IgD-negative memory B cell (primary cell): ENCODE measurements around the gene NXNL1. TPM values are rescaled to one million over a fixed set of nuclear protein-coding genes. Genes with fewer than 3 reads are reported as not detected.

Source experiments
- polyA plus RNA-seq: library from polyadenylated mRNA; unstranded; fragments of 300-500 nt; fragmentation: Illumina TruSeq; gene quantifications from one replicate; pipeline ENCODE4 v1.2.3, GENCODE V29; 2021

Gene NXNL1
- polyA plus RNA-seq, 1 donor from 2014 or later = not detected

Other genes starting within 250 kb of the NXNL1 start
- 52.5 TPM for gene USE1, start 245.6 kb downstream of the NXNL1 start, polyA plus RNA-seq
- gene OCEL1, start 234.7 kb downstream of the NXNL1 start, polyA plus RNA-seq = 46.0 TPM
- 1.3 TPM for gene NR2F6, start 215.0 kb downstream of the NXNL1 start, polyA plus RNA-seq
- gene USHBP1, start 196.2 kb downstream of the NXNL1 start, polyA plus RNA-seq = not detected
- gene BABAM1, start 193.5 kb downstream of the NXNL1 start, polyA plus RNA-seq = 115 TPM
- 6.1 TPM for gene ANKLE1, start 179.0 kb downstream of the NXNL1 start, polyA plus RNA-seq
- 8.5 TPM for gene ABHD8, start 157.5 kb downstream of the NXNL1 start, polyA plus RNA-seq
- 218 TPM for gene MRPL34, start 155.1 kb downstream of the NXNL1 start, polyA plus RNA-seq
- gene DDA1, start 151.4 kb downstream of the NXNL1 start, polyA plus RNA-seq = 38.6 TPM
- not detected for gene ANO8, start 126.1 kb downstream of the NXNL1 start, polyA plus RNA-seq
- 11.1 TPM for gene GTPBP3, start 123.4 kb downstream of the NXNL1 start, polyA plus RNA-seq
- gene PLVAP, start 83.6 kb downstream of the NXNL1 start, polyA plus RNA-seq = not detected
- not detected for gene CCDC194, start 66.7 kb downstream of the NXNL1 start, polyA plus RNA-seq
- gene BST2, start 55.3 kb downstream of the NXNL1 start, polyA plus RNA-seq = 162 TPM
- gene MVB12A, start 40.9 kb downstream of the NXNL1 start, polyA plus RNA-seq = 22.2 TPM
- not detected for gene TMEM221, start 12.3 kb downstream of the NXNL1 start, polyA plus RNA-seq
- 4.5 TPM for gene SLC27A1, start 9.6 kb upstream of the NXNL1 start, polyA plus RNA-seq
- gene PGLS, start 50.7 kb upstream of the NXNL1 start, polyA plus RNA-seq = 106 TPM
- 11.5 TPM for gene COLGALT1, start 94.7 kb upstream of the NXNL1 start, polyA plus RNA-seq
- gene UNC13A, start 227.4 kb upstream of the NXNL1 start, polyA plus RNA-seq = not detected